Activated CD8-positive, alpha-beta memory T cell treated with anti-CD3 and anti-CD28 coated beads for 1 hour (primary cell): ENCODE measurements around the gene SGSM1.

Experiments
- DNase-seq, 2 donors: peaks; one replicate each; pipeline ENCODE4 v3.0.0-alpha.2; 2020; ENCODE audit warnings: low read depth in 1 of 2; ENCODE audit errors: extremely low read depth in 1 of 2

Gene SGSM1

DNA sequence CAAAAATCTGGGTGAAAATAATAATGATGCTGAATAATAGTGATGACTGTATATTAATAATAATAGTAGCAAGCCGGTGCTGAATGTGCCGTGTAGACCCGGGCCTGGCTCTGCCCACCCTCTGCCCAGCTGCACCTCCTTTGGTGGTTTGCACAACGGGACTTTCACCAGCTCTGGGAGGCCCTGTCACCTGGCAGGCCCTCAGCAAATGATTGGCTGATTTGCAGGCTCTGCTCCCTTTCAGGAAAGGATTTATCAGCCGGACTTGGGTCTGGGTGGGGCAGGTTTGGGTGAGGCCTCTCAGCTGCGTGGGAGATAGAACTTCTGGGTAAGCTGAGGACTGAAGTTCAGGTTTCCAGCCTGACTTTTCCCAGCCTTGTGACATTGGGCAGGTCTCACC is 167.9 kb downstream of the SGSM1 start:
- no peak for DNase-seq

DNA sequence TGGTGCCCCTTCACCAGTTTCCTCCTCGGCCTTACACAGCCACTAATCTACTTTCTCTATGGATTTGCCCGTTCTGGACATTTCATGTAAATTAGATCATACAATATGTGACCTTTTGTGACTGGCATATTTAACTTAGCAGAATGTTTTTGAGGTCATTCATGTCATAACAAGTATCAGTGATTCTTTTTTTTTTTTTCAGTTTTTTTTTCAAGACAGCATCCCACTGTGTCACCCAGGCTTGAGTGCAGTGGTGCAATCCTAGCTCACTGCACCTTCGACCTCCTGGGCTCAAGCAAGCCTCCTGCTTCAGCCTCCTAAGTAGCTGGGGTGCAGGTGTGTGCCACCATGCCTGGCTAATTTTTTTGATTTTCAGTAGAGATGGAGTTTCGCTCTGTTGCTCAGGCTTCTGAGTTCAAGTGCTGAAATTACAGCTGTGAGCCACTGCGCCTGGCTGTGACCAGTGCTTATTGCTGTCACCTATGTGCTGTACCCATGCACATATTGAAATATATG is 169.2 kb downstream of the SGSM1 start:
- no peak for DNase-seq

DNA sequence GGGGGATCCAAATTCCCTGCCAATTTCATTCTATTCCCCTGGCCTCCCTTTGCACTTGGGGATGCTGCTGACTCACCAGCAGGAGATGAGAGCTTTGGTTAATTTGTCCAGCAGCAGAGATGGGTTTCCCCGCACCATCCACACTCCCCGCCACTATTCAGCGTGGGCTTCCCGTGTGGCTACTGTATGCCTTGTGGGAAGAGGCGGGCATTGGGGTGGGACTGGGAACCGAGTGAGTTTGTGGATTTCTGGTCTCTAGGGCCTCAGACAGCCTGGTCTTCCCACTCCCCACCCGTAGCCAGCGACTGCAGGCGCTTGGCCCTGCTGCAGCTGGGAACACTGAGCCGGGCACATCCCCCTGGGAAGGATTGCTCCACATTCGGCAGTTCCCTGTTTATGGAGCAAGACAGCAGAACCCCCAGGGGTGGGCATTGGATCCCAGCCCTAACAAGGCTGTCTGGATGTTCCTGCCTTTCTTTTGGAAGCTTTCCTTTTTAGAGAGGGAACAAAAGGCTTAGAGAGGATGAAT is 169.9 kb downstream of the SGSM1 start:
- no peak for DNase-seq

DNA sequence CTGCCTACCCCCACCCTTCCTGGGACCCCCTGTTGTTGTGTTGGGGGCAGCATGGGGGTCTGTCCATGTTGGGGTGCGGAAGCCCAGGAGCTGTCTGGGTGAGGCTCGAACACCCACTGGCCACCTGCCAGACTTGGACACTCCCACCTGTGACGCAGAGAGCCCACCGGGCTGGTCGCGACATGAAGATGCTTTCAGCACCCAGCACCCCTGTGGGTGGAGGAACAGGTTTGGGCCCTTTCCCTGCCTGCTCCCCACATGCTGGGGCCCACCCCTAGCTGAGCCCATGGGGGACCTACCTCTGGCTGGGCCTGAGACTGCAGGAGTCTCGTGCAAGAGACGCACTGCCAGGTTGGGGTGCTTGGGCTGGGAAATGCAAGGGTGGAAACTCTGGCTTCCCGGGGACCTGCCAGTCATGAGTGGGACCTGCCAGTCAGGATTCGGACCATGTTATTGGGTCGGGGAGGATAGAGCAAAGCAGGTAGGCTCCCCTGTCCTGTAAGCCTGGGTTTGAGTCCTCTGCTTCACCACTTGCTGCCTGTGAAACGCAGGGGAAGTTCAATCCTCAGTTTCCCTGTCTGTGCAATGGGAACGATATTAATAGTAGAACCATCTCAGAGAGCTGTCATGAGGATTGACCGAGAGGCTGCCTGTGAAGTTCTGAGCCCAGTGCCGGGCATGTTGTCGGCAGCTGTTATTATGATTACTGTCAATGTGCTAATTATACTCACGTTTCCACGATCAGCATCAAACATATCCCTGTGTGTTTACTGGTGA is 170.6 kb downstream of the SGSM1 start:
- no peak for DNase-seq
